Right hindlimb (tissue), 1 donor: ENCODE data around the gene LRRC25.
"Not testable (repeated sequence)": the region's sequence is repeated elsewhere in the genome, so short reads cannot be mapped to it uniquely, and the experiment has no call there.

Experiments
- DNase-seq: peaks from one replicate; pipeline ENCODE4 v3.0.0-alpha.2; 2018

The LRRC25 gene

GRCh38 chr19:18373892-18374629, 23.4 kb downstream of the LRRC25 start:
- DNase-seq = peak; percentile 93

- no peak for DNase-seq
Measured at GRCh38 chr19:18373407-18373891, 24.0 kb downstream of the LRRC25 start.

- DNase-seq = no peak
Measured at GRCh38 chr19:18368504-18369222, 28.8 kb downstream of the LRRC25 start.

- no peak for DNase-seq
Measured at GRCh38 chr19:18366021-18366435, 31.4 kb downstream of the LRRC25 start.

- peak; percentile 82 for DNase-seq
Measured at GRCh38 chr19:18364826-18365528, 32.4 kb downstream of the LRRC25 start.

- DNase-seq = not testable (repeated sequence)
Measured at GRCh38 chr19:18364277-18364825, 33.1 kb downstream of the LRRC25 start.

- DNase-seq = no peak
Measured at GRCh38 chr19:18363787-18364186, 33.6 kb downstream of the LRRC25 start.

GRCh38 chr19:18362934-18363542, 34.4 kb downstream of the LRRC25 start:
- no peak for DNase-seq

GRCh38 chr19:18361646-18362045, 35.8 kb downstream of the LRRC25 start:
- DNase-seq = no peak

- no peak for DNase-seq
Measured at GRCh38 chr19:18357041-18357440, 40.4 kb downstream of the LRRC25 start.

GRCh38 chr19:18354743-18355142, 42.7 kb downstream of the LRRC25 start:
- DNase-seq = not testable (repeated sequence)

- no peak for DNase-seq
Measured at GRCh38 chr19:18353378-18354005, 43.9 kb downstream of the LRRC25 start.

- no peak for DNase-seq
Measured at GRCh38 chr19:18351544-18351943, 45.9 kb downstream of the LRRC25 start.

- DNase-seq = no peak
Measured at GRCh38 chr19:18350490-18350889, 46.9 kb downstream of the LRRC25 start.

GRCh38 chr19:18349524-18350128, 47.8 kb downstream of the LRRC25 start:
- DNase-seq = peak; percentile 42

- not testable (repeated sequence) for DNase-seq
Measured at GRCh38 chr19:18348818-18349339, 48.5 kb downstream of the LRRC25 start.

- no peak for DNase-seq
Measured at GRCh38 chr19:18348171-18348570, 49.3 kb downstream of the LRRC25 start.

- no peak for DNase-seq
Measured at GRCh38 chr19:18346091-18346490, 51.3 kb downstream of the LRRC25 start.

- no peak for DNase-seq
Measured at GRCh38 chr19:18345296-18345695, 52.1 kb downstream of the LRRC25 start.

- DNase-seq = no peak
Measured at GRCh38 chr19:18344582-18344950, 52.9 kb downstream of the LRRC25 start.

- DNase-seq = no peak
Measured at GRCh38 chr19:18342090-18342632, 55.3 kb downstream of the LRRC25 start.
